Lung (tissue), 12 donors: Measurements from ENCODE around the gene LOXL4. TPM values are rescaled to one million over a fixed set of nuclear protein-coding genes. Genes with fewer than 3 reads are reported as not detected.

ENCODE experiments used
- ATAC-seq: fragments of 200-7000 bp; cut with Tn5 transposase; one replicate; pipeline ENCODE4 v1.9.1; 2020; ENCODE audit warnings: moderate number of reproducible peaks; ENCODE audit not compliant: insufficient read depth, low FRiP score
- DNase-seq, 3 donors: peaks; one replicate each; pipeline ENCODE4 v3.0.0-alpha.2; 2013 to 2017
- H3K27ac ChIP-seq, 2 donors: one replicate each; pipeline ENCODE4 v1.5.1; 2013; ENCODE audit warnings: mild to moderate bottlenecking in 2 of 2, moderate library complexity in 2 of 2, control low read depth in 1 of 2, inconsistent platforms in 1 of 2, low read depth in 1 of 2, low read length in 1 of 2
- H3K27me3 ChIP-seq, 3 donors: one replicate each; pipeline ENCODE4 v1.5.1; 2013; ENCODE audit warnings: low read length in 2 of 3; ENCODE audit not compliant: control insufficient read depth in 3 of 3, insufficient read depth in 3 of 3
- H3K36me3 ChIP-seq, 4 donors: one replicate each; pipeline ENCODE4 v1.5.1; 2013; ENCODE audit warnings: low read length in 4 of 4, mild to moderate bottlenecking in 1 of 4, moderate library complexity in 1 of 4; ENCODE audit not compliant: control insufficient read depth in 4 of 4, insufficient read depth in 4 of 4
- H3K4me1 ChIP-seq, 5 donors: one replicate each; pipeline ENCODE4 v1.5.1; 2013; ENCODE audit warnings: low read length in 5 of 5, mild to moderate bottlenecking in 2 of 5, moderate library complexity in 1 of 5; ENCODE audit not compliant: control insufficient read depth in 5 of 5, insufficient read depth in 5 of 5
- H3K4me3 ChIP-seq: one replicate; pipeline ENCODE4 v1.5.1; 2013; ENCODE audit warnings: mild to moderate bottlenecking, control low read depth, moderate library complexity
- H3K9ac ChIP-seq, 2 donors: one replicate each; pipeline ENCODE4 v1.5.1; 2013; ENCODE audit warnings: low read length in 2 of 2, control low read depth in 1 of 2; ENCODE audit not compliant: insufficient read depth in 1 of 2
- H3K9me3 ChIP-seq, 4 donors: one replicate each; pipeline ENCODE4 v1.5.1; 2013; ENCODE audit warnings: low read length in 3 of 4, mild to moderate bottlenecking in 1 of 4, moderate library complexity in 1 of 4; ENCODE audit not compliant: control insufficient read depth in 4 of 4, insufficient read depth in 3 of 4
- WGBS, 2 donors: extraction: QIAGEN DNeasy Blood & Tissue Kit; methylation state at CpG; one replicate each; pipeline ENCODE4 v1.1.7; 2013; 5-methylcytosine and 5-hydroxymethylcytosine counted together
- polyA plus RNA-seq, 2 donors: library from polyadenylated mRNA; stranded (reverse); fragments of 200-250 nt; gene quantifications; one replicate each; pipeline ENCODE4 v1.2.1, GENCODE V29; 2013
- total RNA-seq, 2 donors: library from RNA; depleted of rRNA in 1 of 2; stranded (reverse); fragments of >200 nt in 1 of 2; gene quantifications; one replicate each; pipeline ENCODE4 v1.2.1, GENCODE V29; 2014 to 2021
- TF ChIP-seq, protein P1 (sequence below): IDR thresholded peaks from 2 replicates; pipeline ENCODE4 v1.5.1; 2012; ENCODE audit warnings: mild to moderate bottlenecking; ENCODE audit errors: control extremely low read depth, extremely low read depth
- donor health status: control.
- donor health status: control.
- donor health status: Bipolar disorder and iron deficiency.
- donor health status: healthy.
- donor health status: DM: yes; HTN: yes; CAD: no.

Gene LOXL4
- total and polyA plus RNA-seq, 4 donors: 1.6 to 3.3 (median 2.6) TPM

DNA sequence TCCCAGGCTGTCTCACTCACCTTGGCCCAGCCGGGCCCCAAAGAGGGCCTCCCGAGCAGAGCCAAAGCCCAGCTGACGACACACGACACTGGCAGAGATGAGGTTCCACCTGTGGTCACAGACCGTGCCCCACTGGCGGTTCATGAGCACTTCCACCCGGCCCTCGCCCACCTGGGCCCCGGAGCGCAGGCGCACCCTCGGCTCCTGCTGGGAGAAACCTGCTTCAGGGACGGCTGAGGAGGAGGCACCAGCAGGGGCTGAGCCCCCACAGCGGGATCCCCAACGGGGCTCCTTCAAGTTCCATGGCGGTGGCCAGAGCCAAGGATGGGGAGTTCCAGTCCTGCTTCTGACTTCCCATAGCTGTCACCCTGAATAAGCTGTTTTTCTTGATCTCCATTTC, 10.0 kb downstream of the LOXL4 start:
- WGBS, 2 donors: 90 to 94% methylated on average over 16 of the region's 16 CpGs
- H3K9ac ChIP-seq: no peak overlapping the region
- H3K4me1 ChIP-seq: no peaks in the 10 kb centered on the region
- ATAC-seq (no peak), DNase-seq (no peak)
- no peak overlapping the region for H3K27ac ChIP-seq
- no peak overlapping the region for H3K4me3 ChIP-seq
- H3K27me3 ChIP-seq: no peaks in the 10 kb centered on the region
- H3K36me3 ChIP-seq: peaks cover 0 to 8% (median 2%) of the 10 kb centered on the region in 4 donors
- TF ChIP-seq, protein P1, sequence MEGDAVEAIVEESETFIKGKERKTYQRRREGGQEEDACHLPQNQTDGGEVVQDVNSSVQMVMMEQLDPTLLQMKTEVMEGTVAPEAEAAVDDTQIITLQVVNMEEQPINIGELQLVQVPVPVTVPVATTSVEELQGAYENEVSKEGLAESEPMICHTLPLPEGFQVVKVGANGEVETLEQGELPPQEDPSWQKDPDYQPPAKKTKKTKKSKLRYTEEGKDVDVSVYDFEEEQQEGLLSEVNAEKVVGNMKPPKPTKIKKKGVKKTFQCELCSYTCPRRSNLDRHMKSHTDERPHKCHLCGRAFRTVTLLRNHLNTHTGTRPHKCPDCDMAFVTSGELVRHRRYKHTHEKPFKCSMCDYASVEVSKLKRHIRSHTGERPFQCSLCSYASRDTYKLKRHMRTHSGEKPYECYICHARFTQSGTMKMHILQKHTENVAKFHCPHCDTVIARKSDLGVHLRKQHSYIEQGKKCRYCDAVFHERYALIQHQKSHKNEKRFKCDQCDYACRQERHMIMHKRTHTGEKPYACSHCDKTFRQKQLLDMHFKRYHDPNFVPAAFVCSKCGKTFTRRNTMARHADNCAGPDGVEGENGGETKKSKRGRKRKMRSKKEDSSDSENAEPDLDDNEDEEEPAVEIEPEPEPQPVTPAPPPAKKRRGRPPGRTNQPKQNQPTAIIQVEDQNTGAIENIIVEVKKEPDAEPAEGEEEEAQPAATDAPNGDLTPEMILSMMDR: no peak
- H3K9me3 ChIP-seq: no peaks in the 10 kb centered on the region

DNA sequence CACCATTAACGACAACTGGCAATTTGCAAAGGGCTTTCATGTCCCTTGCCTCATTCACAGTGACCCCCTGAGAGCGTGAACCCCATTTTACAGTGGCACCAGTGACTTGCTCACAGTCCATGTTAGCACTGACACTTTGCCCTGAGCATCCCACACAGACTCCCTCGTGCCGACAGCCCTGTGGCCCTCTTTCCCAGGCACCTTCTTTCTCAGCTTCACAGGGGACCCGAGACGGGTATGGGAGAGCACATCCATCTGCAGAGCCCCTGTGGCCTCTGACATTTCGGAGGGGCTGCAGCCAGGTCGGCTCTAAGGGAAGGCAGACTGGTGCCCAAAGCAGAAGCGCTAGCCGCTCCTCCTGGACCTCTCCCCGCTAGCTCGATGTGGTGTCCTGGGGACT, 10.8 kb downstream of the LOXL4 start:
- DNase-seq: no peak
- 94 to 96% methylated on average over 12 of the region's 12 CpGs for WGBS, 2 donors
- Histone ChIP-seq H3K36me3 (peaks cover 0 to 9% (median 2%) of the 10 kb centered on the region in 4 donors), H3K4me1 (no peaks in the 10 kb centered on the region), H3K9me3 (no peaks in the 10 kb centered on the region), H3K4me3 (no peak overlapping the region), H3K27ac (no peak overlapping the region), H3K27me3 (no peaks in the 10 kb centered on the region), H3K9ac (no peak overlapping the region)
- ATAC-seq: no peak
- TF ChIP-seq, protein P1: no peak

DNA sequence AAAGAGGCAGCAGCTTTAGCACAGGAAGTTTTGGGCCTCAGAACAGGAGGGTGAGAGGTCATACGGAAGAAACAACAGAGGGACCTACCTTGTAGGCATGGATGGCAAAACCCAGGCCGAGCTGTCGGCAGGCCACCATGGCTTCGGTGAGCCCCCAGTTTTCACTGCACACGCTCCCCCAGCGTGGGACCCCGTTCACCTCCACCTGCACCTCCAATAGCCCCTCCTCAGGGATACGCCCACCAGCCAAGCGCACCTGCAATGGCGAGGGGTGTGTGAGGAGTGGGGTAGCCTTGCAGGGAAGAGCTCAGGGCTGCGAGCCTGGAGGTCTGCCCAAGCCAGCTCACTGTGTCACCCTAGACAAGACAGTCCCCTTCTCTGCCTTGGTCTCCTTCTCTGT, 11.3 kb downstream of the LOXL4 start:
- H3K9me3 ChIP-seq: no peaks in the 10 kb centered on the region
- no peaks in the 10 kb centered on the region for H3K27me3 ChIP-seq
- TF ChIP-seq, protein P1: no peak
- no peak overlapping the region for H3K4me3 ChIP-seq
- no peak for ATAC-seq
- H3K4me1 ChIP-seq: no peaks in the 10 kb centered on the region
- no peak for DNase-seq
- no peak overlapping the region for H3K9ac ChIP-seq
- peaks cover 0 to 10% (median 2%) of the 10 kb centered on the region in 4 donors for H3K36me3 ChIP-seq
- 94 to 96% methylated on average over 11 of the region's 11 CpGs for WGBS, 2 donors
- H3K27ac ChIP-seq: no peak overlapping the region

DNA sequence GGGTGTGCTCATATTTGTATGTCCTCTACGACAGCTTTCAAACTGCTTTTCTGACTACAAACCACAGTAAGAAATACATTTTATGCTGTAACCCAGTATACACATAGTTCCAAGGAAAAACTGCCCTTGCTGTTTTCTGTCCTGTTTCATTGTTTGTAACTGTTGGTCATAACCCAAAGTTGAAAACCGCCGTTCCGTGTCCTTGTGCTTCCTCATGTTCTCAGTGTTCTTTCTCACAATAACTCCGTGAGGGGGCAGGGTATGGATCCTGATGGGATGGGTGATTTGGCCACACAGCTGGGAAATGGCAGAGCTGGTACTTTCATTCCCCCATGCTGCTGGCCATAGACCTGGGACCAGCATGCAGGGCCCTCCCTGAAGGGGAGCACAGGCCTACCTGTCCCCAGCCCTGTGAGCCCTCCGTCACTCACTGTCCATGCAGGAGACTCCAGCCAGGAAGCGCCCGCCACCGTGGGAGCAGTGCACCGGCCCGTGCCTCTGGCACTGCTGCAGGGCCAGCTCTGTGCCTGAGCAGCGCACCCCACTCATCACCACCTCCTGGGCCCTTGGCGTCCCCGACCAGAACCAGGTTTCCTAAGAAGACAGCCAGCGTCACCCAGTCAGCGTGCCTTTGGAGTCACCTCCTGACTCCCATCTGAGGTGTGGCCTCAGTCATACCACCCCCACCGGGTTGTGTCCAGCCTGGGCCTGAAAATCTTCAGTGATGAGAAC, 12.7 kb downstream of the LOXL4 start:
- Histone ChIP-seq H3K9ac (no peak overlapping the region), H3K4me3 (no peak overlapping the region), H3K27ac (no peak overlapping the region), H3K4me1 (no peaks in the 10 kb centered on the region), H3K9me3 (no peaks in the 10 kb centered on the region), H3K36me3 (peaks cover 0 to 18% (median 6%) of the 10 kb centered on the region in 4 donors), H3K27me3 (no peaks in the 10 kb centered on the region)
- TF ChIP-seq, protein P1: no peak
- ATAC-seq: no peak
- 91 to 95% methylated on average over 17 of the region's 17 CpGs for WGBS, 2 donors
- DNase-seq: no peak
